HEK293T (cell line): Measurements from ENCODE around the gene SORBS2.

Source experiments
- CTCF ChIA-PET: fragments of 350-600 bp; formaldehyde crosslinking; extraction: SDS; loops from one replicate; lab custom pipeline; 2021; ENCODE audit warnings: antibody characterized with exemption, inconsistent platforms; lab: Yijun Ruan, JAX
- POLR2A ChIA-PET: fragments of 350-600 bp; formaldehyde crosslinking; extraction: SDS; loops from one replicate; lab custom pipeline; 2020; ENCODE audit warnings: antibody characterized with exemption, inconsistent platforms; lab: Yijun Ruan, JAX
- DNase-seq: peaks from one replicate; pipeline ENCODE4 v3.0.0; 2012; ENCODE audit warnings: mixed read lengths; ENCODE audit errors: extremely low spot score
- ARNT ChIP-seq: fragments of 450-650 bp; IDR thresholded peaks from 2 replicates; pipeline ENCODE4 v1.6.1; 2017; ENCODE audit warnings: mild to moderate bottlenecking
- BHLHE40 ChIP-seq: fragments of 450-650 bp; IDR thresholded peaks from 2 replicates; pipeline ENCODE4 v1.6.1; 2016; ENCODE audit warnings: mild to moderate bottlenecking, moderate library complexity, borderline replicate concordance
- CTBP1 ChIP-seq: fragments of 450-650 bp; IDR thresholded peaks from 2 replicates; pipeline ENCODE4 v1.6.1; 2016; ENCODE audit warnings: borderline replicate concordance
- ELF4 ChIP-seq: fragments of 450-650 bp; IDR thresholded peaks from 2 replicates; pipeline ENCODE4 v1.6.1; 2017; ENCODE audit warnings: antibody characterized with exemption
- FOXA1 ChIP-seq: fragments of 450-650 bp; IDR thresholded peaks from 2 replicates; pipeline ENCODE4 v1.6.1; 2016; ENCODE audit warnings: mild to moderate bottlenecking
- FOXK2 ChIP-seq: fragments of 450-650 bp; IDR thresholded peaks from 2 replicates; pipeline ENCODE4 v1.6.1; 2016; ENCODE audit warnings: mild to moderate bottlenecking
- FOXM1 ChIP-seq: fragments of 450-650 bp; IDR thresholded peaks from 2 replicates; pipeline ENCODE4 v1.6.1; 2017; ENCODE audit warnings: mild to moderate bottlenecking, borderline replicate concordance
- HDGF ChIP-seq: fragments of 450-650 bp; IDR thresholded peaks from 2 replicates; pipeline ENCODE4 v1.6.1; 2017; ENCODE audit warnings: antibody characterized with exemption, borderline replicate concordance
- L3MBTL2 ChIP-seq: fragments of 450-650 bp; conservative IDR thresholded peaks from 2 replicates; pipeline ENCODE4 v1.6.1; 2016; ENCODE audit warnings: mild to moderate bottlenecking
- LEF1 ChIP-seq: fragments of 450-650 bp; IDR thresholded peaks from 2 replicates; pipeline ENCODE4 v1.6.1; 2017; ENCODE audit warnings: mild to moderate bottlenecking, borderline replicate concordance
- NFRKB ChIP-seq: fragments of 450-650 bp; IDR thresholded peaks from 2 replicates; pipeline ENCODE4 v1.6.1; 2016; ENCODE audit warnings: mild to moderate bottlenecking, moderate library complexity
- PKNOX1 ChIP-seq: fragments of 450-650 bp; IDR thresholded peaks from 2 replicates; pipeline ENCODE4 v1.6.1; 2016
- SP1 ChIP-seq: fragments of 450-650 bp; IDR thresholded peaks from 2 replicates; pipeline ENCODE4 v1.6.1; 2017
- SUZ12 ChIP-seq: fragments of 450-650 bp; IDR thresholded peaks from 2 replicates; pipeline ENCODE4 v1.6.1; 2016; ENCODE audit warnings: mild to moderate bottlenecking
- TARDBP ChIP-seq: fragments of 450-650 bp; IDR thresholded peaks from 2 replicates; pipeline ENCODE4 v1.6.1; 2016
- ZNF384 ChIP-seq: fragments of 450-650 bp; IDR thresholded peaks from 2 replicates; pipeline ENCODE4 v1.6.1; 2016

The SORBS2 gene

GRCh38 chr4:185743722-185744487, 68.1 kb downstream of the SORBS2 start:
- no peak for TF ChIP-seq SP1
- TF ChIP-seq FOXM1, result no peak
- no peak for TF ChIP-seq PKNOX1
- no peak for TF ChIP-seq ZNF384
- no peak for TF ChIP-seq HDGF
- TF ChIP-seq FOXK2, result no peak
- no peak for TF ChIP-seq SUZ12
- TF ChIP-seq ARNT, result no peak
- TF ChIP-seq ELF4, result no peak
- TF ChIP-seq CTBP1, result no peak
- TF ChIP-seq BHLHE40, result no peak
- no peak for TF ChIP-seq FOXA1
- TF ChIP-seq TARDBP, result no peak
- TF ChIP-seq NFRKB, result no peak
- no peak for TF ChIP-seq LEF1
- no peak for TF ChIP-seq L3MBTL2
- CTCF ChIA-PET, result no interaction called here
- no peak for DNase-seq
- POLR2A ChIA-PET, result no interaction called here

- ChIA-PET CTCF (no interaction called here), POLR2A (no interaction called here)
- DNase-seq, result no peak
- no peak for TF ChIP-seq FOXM1
- no peak for TF ChIP-seq PKNOX1
Measured at GRCh38 chr4:185742766-185743165, 69.2 kb downstream of the SORBS2 start.

- no peak for TF ChIP-seq L3MBTL2
- TF ChIP-seq ZNF384, result no peak
- TF ChIP-seq ARNT, result no peak
- TF ChIP-seq TARDBP, result no peak
- no peak for TF ChIP-seq FOXK2
- no peak for TF ChIP-seq SP1
- no peak for TF ChIP-seq SUZ12
- TF ChIP-seq FOXA1, result no peak
- no peak for TF ChIP-seq HDGF
- TF ChIP-seq LEF1, result no peak
- TF ChIP-seq FOXM1, result no peak
- no peak for TF ChIP-seq PKNOX1
- TF ChIP-seq CTBP1, result no peak
- TF ChIP-seq ELF4, result no peak
- TF ChIP-seq NFRKB, result no peak
- no peak for TF ChIP-seq BHLHE40
- ChIA-PET CTCF (no interaction called here), POLR2A (no interaction called here)
- DNase-seq, result no peak
Measured at GRCh38 chr4:185741795-185742194, 70.2 kb downstream of the SORBS2 start.

GRCh38 chr4:185740471-185740873, 71.5 kb downstream of the SORBS2 start:
- ChIA-PET CTCF (no interaction called here), POLR2A (no interaction called here)
- TF ChIP-seq TARDBP (no peak), NFRKB (no peak), CTBP1 (no peak), FOXA1 (no peak), SUZ12 (no peak), ARNT (no peak), FOXM1 (no peak), ZNF384 (no peak), BHLHE40 (no peak), LEF1 (no peak), FOXK2 (no peak), HDGF (no peak)
- no peak for DNase-seq

- DNase-seq, result no peak
- TF ChIP-seq ELF4, result no peak
- TF ChIP-seq TARDBP, result no peak
- TF ChIP-seq FOXA1, result no peak
- no peak for TF ChIP-seq PKNOX1
- no peak for TF ChIP-seq SP1
- ChIA-PET CTCF (interaction anchor here (0.6 to 1.1 kb wide), 2 partner anchors 9 to 609 kb away, joined by 3 to 6 read pairs; no protein-coding TSS in a partner anchor), POLR2A (no interaction called here)
Measured at GRCh38 chr4:185738820-185739219, 73.2 kb downstream of the SORBS2 start.

GRCh38 chr4:185738038-185738552, 73.9 kb downstream of the SORBS2 start:
- DNase-seq, result no peak
- POLR2A ChIA-PET, result no interaction called here

More at GRCh38 chr4:185738038-185738552, 73.9 kb downstream of the SORBS2 start:
- TF ChIP-seq FOXA1, result no peak
- no peak for TF ChIP-seq ELF4
- no peak for TF ChIP-seq NFRKB
- TF ChIP-seq CTBP1, result no peak
- no peak for TF ChIP-seq ZNF384
- no peak for TF ChIP-seq FOXM1
- TF ChIP-seq TARDBP, result no peak
- TF ChIP-seq BHLHE40, result no peak
- TF ChIP-seq SP1, result no peak
- no peak for TF ChIP-seq ARNT
- TF ChIP-seq SUZ12, result no peak
- no peak for TF ChIP-seq LEF1
- TF ChIP-seq FOXK2, result no peak
- no peak for TF ChIP-seq HDGF
- TF ChIP-seq PKNOX1, result no peak
- no peak for TF ChIP-seq L3MBTL2
- CTCF ChIA-PET, result no interaction called here
